Stimulated activated CD4-positive, alpha-beta T cell treated with anti-CD3 and anti-CD28 coated beads, Interleukin-15, amount 100 ng/mL, for 24 hours (primary cell): ENCODE results near the gene MYO18A.

ENCODE experiments used
- DNase-seq: peaks from one replicate; pipeline ENCODE4 v3.0.0-alpha.2; 2020

Gene MYO18A

GRCh38 chr17:29145289-29146073 lies 34.7 kb downstream of the MYO18A start:
- DNase-seq, result peak; percentile 73

GRCh38 chr17:29143894-29144293 lies 36.3 kb downstream of the MYO18A start:
- peak; percentile 32 for DNase-seq

GRCh38 chr17:29141514-29141876 lies 38.7 kb downstream of the MYO18A start:
- peak; percentile 18 for DNase-seq

- DNase-seq, result peak; percentile 53
These were observed 39.3 kb downstream of the MYO18A start for GRCh38 chr17:29140631-29141513.

- DNase-seq, result peak; percentile 91
These were observed 40.1 kb downstream of the MYO18A start for GRCh38 chr17:29140051-29140621.

GRCh38 chr17:29138971-29139691 lies 41.1 kb downstream of the MYO18A start:
- peak; percentile 60 for DNase-seq

- peak; percentile 80 for DNase-seq
These were observed 41.8 kb downstream of the MYO18A start for GRCh38 chr17:29138184-29138955.

- peak; percentile 65 for DNase-seq
These were observed 43.0 kb downstream of the MYO18A start for GRCh38 chr17:29136998-29137730.

- no peak for DNase-seq
These were observed 44.7 kb downstream of the MYO18A start for GRCh38 chr17:29135464-29135863.

GRCh38 chr17:29133121-29133713 lies 47.0 kb downstream of the MYO18A start:
- no peak for DNase-seq

GRCh38 chr17:29131814-29132682 lies 48.1 kb downstream of the MYO18A start:
- no peak for DNase-seq

GRCh38 chr17:29129731-29130130 lies 50.5 kb downstream of the MYO18A start:
- no peak for DNase-seq

GRCh38 chr17:29127840-29128239 lies 52.4 kb downstream of the MYO18A start:
- DNase-seq, result no peak

- DNase-seq, result no peak
These were observed 53.8 kb downstream of the MYO18A start for GRCh38 chr17:29126268-29126930.

GRCh38 chr17:29125651-29126050 lies 54.5 kb downstream of the MYO18A start:
- no peak for DNase-seq

GRCh38 chr17:29124925-29125273 lies 55.3 kb downstream of the MYO18A start:
- DNase-seq, result no peak

GRCh38 chr17:29124135-29124924 lies 55.9 kb downstream of the MYO18A start:
- peak; percentile 46 for DNase-seq

- DNase-seq, result no peak
These were observed 57.1 kb downstream of the MYO18A start for GRCh38 chr17:29123111-29123510.

GRCh38 chr17:29121442-29121841 lies 58.8 kb downstream of the MYO18A start:
- no peak for DNase-seq
